Left forelimb (tissue), 1 donor: ENCODE results near the gene KIF3A.

Source experiments
- DNase-seq: peaks from one replicate; pipeline ENCODE4 v3.0.0-alpha.2; 2018; ENCODE audit warnings: low spot score

Gene KIF3A

GRCh38 chr5:132736853-132737833 lies at the start of gene KIF3A:
KIF3A (minus strand) TSS chr5:132737546; CDS start chr5:132737419, 127 bp downstream.
- peak; percentile 95 for DNase-seq

GRCh38 chr5:132787076-132787475 lies 49.7 kb upstream of the KIF3A start:
- no peak for DNase-seq

- no peak for DNase-seq
Observed at GRCh38 chr5:132785864-132786263, 48.5 kb upstream of the KIF3A start.

- no peak for DNase-seq
Observed at GRCh38 chr5:132785365-132785764, 48.0 kb upstream of the KIF3A start.

- DNase-seq = peak; percentile 33
Observed at GRCh38 chr5:132782101-132782500, 44.8 kb upstream of the KIF3A start.

- DNase-seq = no peak
Observed at GRCh38 chr5:132781029-132781428, 43.7 kb upstream of the KIF3A start.

GRCh38 chr5:132780577-132780976 lies 43.2 kb upstream of the KIF3A start:
- DNase-seq = no peak

GRCh38 chr5:132779961-132780360 lies 42.6 kb upstream of the KIF3A start:
- DNase-seq = peak; percentile 23

GRCh38 chr5:132778856-132779255 lies 41.5 kb upstream of the KIF3A start:
- DNase-seq = no peak

GRCh38 chr5:132778129-132778528 lies 40.8 kb upstream of the KIF3A start:
- DNase-seq = no peak

GRCh38 chr5:132777209-132778069 lies 40.1 kb upstream of the KIF3A start, which contains the start of gene SEPTIN8:
SEPTIN8 (minus strand) TSS chr5:132777239; CDS start chr5:132777137, 102 bp downstream.
- peak; percentile 80 for DNase-seq

- DNase-seq = no peak
Observed at GRCh38 chr5:132776938-132777208, 39.5 kb upstream of the KIF3A start.

GRCh38 chr5:132776131-132776937 lies 39.0 kb upstream of the KIF3A start:
- DNase-seq = peak; percentile 67

GRCh38 chr5:132775476-132775961 lies 38.2 kb upstream of the KIF3A start:
- no peak for DNase-seq

GRCh38 chr5:132774896-132775295 lies 37.5 kb upstream of the KIF3A start:
- DNase-seq = no peak

GRCh38 chr5:132774406-132774805 lies 37.1 kb upstream of the KIF3A start:
- DNase-seq = no peak

GRCh38 chr5:132773601-132774355 lies 36.4 kb upstream of the KIF3A start:
- DNase-seq = no peak

GRCh38 chr5:132773114-132773513 lies 35.8 kb upstream of the KIF3A start:
- DNase-seq = no peak

GRCh38 chr5:132772291-132773070 lies 35.1 kb upstream of the KIF3A start:
- DNase-seq = no peak

- no peak for DNase-seq
Observed at GRCh38 chr5:132771503-132771998, 34.2 kb upstream of the KIF3A start.
